ENCODE results near the gene ANKRD27.
"Not testable (repeated sequence)": the region's sequence is repeated elsewhere in the genome, so short reads cannot be mapped to it uniquely, and the experiment has no call there.

DNA sequence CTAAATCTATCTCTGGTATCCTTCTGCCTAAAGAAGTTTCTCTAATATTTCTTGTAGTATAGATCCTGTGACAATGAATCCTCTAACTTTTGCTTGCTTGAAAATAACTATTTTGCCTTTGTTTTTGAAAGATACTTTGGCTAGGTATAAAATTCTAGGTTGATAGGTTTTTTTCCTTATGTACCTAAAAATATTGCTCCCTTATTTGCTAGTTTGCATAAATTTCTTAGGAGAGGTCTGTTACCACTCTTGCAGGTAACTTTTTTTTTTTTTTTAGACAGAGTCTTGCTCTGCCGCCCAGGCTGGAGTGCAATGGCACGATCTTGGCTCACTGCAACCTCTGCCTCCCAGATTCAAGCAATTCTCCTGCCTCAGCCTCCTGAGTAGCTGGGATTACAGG is 29.0 kb upstream of the ANKRD27 start:
- not testable (repeated sequence) for TF ChIP-seq POLR2A (IDR thresholded peaks at IDR 0.05; ENCODE audit: low read length); GATA1 (IDR thresholded peaks at IDR 0.05; ENCODE audit: low read depth, low read length)

All from erythroblast (primary cell).